Activated gamma-delta T cell treated with Interleukin-2 at 50 U/mL for 16 hours (primary cell): ENCODE data around the gene ALG14.
"Not testable (repeated sequence)": the region's sequence is repeated elsewhere in the genome, so short reads cannot be mapped to it uniquely, and the experiment has no call there.

Experiments used
- DNase-seq: peaks from one replicate; pipeline ENCODE4 v3.0.0-alpha.2; 2020

ALG14 gene

DNA sequence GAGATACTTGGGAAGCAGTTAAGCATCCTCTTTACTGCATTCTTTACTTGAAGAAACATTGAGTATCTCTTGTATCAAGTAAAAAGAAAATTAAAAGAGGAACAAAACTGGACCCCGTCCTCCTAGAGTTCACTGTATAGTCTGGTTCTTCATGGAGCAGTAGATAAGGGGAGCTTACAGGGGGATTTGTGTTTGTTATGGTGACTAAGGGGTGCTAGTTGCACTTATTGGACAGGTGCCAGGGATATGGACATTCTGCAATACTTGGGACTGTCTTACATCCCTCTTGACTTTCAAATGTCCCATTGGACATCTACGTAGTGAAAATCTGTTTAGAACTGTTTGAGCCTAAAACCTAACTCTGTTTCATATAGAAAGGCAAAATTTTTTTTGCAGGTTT, 67.2 kb downstream of the ALG14 start:
- no peak for DNase-seq

DNA sequence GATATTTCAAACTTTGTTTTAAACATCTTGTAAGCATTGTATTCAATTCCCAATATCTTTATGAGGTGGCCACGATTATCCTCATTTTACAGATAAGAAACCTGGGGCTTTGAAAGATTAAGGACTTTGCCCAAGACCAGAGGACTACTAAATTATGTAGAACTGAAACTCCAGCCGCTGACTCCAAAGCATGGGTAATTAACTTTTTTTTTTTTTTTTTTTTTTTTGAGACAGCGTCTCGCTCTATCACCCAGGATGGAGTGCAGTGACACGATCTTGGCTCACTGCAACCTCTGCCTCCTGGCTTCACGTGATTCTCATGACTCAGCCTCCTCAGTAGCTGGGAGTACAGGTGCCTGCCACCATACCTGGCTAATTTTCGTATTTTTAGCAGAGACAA, 68.7 kb downstream of the ALG14 start:
- DNase-seq, result no peak

DNA sequence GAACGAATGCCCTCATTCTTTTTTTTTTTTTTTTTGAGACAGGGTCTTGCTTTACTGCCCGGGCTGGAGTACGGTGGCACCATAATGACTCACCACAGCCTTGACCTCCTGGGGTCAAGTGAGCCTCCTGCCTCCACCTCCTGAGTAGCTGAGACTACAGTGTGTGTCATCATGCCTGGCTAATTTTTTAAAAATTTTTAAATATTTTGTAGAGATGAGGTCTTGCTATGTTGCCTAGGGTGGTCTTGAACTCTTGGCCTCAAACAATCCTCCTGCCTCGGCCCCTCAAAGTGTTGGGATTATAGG, 69.4 kb downstream of the ALG14 start:
- no peak for DNase-seq

DNA sequence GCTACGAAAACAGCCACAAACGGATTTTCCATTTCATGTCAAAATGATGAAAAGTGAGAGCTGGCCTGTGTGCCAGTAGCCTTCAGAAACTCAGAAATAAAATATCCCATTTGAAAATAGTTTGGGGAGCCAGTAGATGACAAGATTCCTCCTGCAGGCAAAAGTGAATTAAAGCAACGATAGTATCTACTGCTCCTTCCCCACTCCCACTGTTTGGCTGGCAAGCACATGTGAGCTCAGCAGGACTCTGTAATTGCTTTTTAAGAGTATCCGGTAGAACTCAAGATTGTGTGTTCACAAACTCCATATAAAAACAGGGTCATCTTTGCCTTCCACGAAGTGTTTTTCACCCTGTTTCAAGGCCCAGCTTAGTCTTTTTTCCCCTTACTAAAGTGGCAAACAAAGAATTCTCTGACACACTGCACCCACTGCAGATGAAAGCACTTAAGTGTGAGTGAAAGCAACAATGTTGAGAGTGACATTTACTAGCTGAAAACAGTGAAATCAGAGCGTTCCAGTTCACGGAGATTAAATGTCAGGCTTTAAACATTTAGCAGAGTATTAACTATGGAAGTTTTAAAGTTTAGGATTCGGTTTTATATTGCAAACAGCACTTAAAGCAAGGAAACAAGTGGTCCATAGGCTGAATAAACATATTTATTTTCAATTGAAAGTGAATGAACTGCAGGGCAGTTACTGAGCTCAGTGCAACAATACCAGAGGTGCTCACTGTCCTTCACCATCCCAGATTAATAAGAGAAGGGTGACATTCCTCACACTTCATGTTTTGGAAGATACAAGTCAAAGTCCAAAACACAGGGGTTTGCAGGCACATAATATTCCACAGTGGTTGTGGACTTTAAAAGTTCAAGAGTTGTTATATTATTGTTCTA, 70.0 kb downstream of the ALG14 start:
- no peak for DNase-seq

DNA sequence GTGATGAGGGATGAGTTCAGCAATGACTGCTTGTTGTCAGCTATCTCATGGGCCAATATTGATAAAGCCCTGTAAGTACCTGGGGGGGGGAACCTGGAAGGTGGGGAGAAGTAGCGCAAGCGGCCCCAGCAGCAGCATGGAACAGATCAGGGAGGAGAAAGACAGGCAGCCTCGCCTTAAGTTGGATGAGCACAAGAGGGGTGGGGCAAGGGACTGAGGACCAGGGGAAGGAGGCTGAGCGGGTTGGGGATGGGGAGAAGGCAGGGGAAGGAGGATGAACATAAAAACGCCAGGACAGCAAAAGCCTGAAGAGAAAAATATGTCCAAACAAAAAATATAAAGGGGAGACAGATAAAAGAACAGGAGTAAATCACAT, 70.6 kb downstream of the ALG14 start:
- DNase-seq, result no peak

DNA sequence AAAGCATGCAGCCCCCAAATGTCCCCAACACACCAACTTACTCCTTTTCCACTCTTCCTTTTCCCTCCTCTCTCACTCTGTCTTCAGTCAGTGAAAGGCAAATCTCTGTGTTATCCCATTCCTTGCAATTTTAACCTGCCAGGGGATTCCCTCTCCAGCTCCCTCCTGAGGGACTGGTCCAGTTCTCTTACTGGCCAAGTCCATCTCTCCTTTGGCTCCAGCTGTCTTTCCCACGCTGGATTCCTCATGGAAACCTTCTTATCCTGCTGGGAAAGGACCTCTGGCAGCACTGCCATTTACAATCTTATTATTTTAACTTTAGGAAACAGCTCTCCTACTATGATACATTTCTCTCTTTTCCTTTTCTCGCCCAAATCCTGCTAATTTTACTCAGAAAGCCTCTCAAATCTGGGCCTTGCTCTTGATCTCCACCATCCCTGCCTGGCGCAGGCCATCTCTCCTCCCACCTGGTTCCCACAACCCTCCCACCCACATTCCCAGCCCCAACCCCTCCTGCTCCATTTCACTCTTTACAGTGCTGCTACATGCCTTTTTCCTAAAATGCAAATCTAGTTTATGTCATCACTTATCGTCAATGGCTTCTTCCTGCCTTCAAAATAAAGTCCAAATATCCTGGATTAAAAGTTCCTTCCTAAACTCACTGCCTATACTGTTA, 73.2 kb downstream of the ALG14 start:
- DNase-seq, result no peak

DNA sequence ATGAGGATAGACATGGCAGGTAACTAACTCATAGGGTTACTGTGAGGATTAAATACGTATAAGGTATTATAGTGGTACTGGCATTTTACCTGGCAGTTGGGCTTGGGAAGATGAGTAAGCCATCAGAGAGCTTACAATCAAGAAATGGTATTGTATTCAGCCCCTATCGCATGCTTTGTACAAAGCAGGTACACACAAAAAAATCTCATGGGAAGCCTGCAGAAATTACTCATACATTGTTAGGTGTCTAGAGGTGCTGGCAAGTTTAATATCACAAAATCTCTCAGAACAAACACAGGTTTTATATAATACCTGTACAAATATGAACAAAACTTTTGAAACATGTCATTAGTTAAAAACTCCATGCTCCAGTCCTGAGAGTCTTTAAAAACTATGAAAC, 74.0 kb downstream of the ALG14 start:
- DNase-seq, result no peak

DNA sequence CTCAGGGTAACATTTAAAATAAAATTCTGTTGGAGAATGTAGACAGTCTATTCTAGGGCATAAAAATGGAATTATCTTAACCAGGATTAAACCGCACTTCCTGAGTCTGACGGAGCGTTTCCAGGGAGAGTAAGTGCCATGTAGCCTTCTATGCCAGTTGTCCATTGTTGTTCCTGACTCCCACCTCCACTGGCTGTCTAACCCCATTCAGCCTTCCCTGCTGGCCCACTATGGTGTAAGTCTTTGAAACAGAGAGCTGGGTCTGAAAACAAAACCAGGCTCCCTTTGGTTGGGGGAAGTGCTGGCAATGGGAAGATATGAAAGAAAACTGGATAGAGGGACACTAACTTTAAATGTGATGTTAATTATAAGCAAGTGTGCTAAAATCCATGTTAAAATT, 74.6 kb downstream of the ALG14 start:
- no peak for DNase-seq

DNA sequence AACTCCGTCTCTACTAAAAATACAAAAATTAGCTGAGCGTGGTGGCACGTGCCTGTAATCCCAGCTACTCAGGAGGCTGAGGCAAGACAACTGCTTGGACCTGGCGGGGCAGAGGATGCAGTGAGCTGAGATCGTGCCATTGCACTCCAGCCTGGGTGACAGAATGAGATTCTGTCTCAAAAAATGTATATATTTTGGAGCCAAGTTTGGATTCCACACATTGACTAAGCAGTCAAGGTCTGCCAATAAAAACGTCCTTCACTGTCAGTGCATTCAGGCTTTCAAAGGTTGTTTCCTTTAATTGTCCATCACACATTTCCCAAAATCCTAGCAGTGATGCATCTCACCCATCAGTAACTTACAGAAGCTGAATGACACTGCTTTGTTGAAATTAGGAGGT, 77.2 kb downstream of the ALG14 start:
- DNase-seq, result not testable (repeated sequence)

DNA sequence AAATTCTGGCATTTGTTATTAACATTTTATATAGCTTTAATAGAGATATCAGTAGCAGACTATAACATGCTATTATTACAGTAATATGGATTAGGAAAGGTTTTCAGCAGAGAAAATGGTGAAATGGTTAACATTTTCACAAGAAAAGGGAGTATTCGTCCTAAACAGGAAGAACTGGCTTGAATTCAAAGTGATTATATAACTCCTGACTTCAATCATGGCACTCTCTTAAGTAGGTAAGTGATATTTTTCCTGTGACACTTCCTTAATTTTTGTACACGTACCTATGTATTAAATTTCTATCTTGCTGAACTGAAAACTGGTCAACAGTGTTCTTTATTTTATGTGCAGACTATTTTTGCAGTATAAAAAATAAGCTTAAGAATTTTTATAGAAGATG, 77.9 kb downstream of the ALG14 start:
- no peak for DNase-seq

DNA sequence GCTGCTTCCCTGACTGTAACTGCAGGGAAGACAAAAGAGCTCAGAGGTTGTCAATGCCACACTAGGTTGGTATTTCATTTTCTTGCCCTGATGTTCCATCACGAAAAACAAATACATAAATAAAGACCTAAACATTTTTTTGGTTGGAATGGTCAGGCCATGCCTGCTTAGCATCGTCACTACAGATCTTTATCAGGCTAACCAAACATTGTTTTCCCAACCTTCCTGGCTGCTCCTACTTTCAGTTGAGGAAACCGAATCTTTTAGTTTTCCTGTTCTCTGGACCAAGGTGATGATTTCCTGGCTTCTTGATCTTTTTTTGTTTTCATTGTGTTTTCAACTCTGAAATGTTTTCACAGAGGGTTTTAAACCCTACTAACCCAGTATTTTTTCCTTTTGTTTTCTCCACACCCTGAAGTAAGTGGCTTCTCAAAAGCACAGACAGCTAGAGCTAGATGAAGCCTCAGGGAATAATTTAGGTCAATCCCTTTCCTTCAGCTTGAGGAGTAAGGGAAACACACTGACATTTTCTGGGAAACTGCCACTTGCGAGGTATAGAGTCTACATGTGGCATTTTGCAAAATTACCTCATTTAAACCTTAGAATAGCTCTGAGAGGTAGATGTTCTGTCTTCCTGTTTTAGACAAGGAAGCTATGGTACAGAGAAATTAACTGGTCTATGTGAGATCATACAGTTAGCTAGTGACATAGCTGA, 78.7 kb downstream of the ALG14 start:
- no peak for DNase-seq

DNA sequence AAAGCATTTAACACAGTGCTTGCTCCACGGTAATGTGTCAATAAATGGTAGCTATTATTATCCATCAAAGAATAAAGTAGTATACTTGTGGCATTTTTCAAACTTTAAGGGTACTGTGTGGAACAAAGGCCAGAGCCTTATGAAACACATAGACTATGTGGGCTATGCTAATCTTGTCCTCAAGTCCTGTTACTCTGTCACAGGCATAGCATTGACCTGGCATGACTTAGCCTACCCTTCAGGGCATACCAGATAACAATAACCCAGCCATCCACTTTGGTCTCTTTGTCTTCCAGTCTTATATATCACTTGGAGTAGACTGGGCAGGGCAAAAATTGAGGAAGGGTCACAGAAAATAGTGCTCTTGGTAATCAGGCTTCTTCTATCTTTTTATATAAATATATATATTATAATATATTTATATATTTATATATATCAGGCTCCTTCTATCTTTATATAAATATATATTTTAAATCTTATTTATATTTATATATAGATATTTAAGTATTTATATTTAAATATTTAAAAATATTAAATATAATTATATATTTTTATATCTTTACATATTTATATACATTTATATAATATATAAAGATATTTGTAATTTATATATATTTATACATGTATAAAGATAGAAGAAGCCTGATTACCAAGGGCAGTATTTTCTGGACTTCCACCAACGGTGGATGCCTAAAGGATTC, 79.7 kb downstream of the ALG14 start:
- DNase-seq, result no peak

DNA sequence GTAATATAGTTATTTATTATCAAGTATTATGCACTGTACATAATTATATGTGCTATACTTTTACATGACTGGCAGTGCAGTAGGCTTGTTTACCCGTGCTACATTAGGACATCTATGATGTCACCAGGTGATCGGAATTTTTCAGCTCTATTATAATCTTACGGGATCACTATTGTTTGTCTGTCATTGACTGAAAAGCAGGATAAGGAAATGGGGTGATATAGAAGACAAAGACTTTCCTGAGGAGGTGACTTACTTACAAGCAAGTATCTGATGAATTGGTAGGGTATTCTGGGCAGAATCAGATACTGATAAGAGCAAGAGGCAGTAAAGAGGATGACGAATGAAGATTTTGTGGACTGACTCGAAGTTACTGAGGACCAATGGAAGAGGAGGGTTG, 80.6 kb downstream of the ALG14 start:
- DNase-seq, result no peak

DNA sequence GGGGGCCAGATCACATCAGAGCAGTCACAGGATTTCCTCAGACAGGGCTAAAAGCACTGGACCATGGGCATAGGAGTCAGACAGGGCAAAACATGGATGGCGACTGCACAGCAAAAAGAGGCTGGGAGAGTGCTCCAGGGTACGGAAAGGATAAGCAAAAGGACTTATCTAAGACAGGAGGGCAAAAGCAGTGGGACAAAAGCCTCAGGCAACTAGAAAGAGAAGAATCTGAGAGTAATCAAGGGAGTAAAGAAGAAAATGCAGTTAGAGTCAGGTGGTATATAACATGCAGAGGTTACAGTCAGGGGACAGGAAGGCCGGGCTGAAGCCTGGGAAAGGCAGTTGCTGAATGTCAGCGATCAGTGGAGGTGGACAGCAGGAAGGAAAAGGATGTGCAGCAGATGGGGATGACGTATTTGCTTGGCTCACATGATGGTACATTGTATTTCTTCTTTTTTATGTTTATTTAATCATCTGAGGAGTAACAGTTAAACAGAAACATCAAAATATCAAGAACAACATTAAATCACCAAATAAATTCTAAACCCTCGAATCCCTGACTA, 82.8 kb downstream of the ALG14 start:
- DNase-seq, result no peak

DNA sequence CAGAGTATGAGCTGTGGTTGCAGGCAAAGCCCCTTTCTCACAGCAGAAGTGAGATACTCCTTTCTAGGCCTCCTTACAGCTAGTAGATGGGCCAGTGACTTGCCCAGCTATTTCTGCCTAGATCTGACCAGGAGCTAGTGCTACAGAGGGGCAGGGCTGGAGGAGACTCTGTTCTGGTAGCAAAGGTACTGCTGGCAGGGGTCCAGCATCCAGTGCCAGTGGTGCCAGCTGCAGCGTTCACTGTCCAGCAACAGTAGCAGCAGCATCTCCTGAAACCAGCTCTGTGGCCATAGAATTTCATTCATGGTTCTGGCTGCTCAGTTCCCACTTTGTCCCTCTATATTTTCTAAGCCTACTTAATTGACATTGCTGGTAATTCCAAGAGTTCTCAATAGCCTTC, 83.4 kb downstream of the ALG14 start:
- no peak for DNase-seq

DNA sequence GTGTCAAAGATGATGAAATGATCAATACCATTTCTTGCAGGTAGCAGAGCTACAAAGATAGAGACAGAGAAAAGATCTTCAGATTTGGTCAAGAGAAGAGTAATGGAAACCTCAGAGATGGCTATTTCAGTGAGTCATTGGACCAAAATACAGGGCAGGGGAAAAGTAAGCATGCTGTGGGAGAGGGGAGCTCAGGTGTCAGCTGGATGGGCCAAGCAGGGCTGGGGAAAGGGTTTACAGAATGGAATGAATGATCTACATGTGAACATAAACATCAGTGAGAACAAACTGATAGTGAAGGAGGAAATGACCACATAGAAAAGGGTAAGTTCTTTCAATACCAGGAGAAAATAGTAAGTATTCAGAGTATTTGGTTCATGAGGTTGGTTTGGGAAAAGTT, 84.4 kb downstream of the ALG14 start:
- DNase-seq, result no peak

DNA sequence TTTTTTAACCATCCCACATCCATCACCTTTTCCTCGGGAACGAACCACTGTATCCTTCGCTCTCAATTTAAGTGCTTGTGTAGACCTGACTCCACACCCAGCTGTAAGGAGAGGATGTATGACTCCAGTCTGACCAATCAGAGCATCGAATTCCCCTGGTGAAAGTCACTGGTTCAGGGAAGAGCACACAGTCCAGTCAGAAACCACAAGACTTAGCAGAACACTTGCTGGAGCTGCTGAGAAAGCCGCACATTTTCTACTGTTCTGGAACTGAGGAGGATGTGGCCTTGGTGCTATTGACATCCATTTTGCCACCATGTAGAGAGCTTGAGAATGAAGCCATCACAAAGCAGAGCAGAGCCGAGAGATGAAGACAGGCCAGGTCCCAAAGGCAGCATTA, 86.0 kb downstream of the ALG14 start:
- DNase-seq, result no peak

DNA sequence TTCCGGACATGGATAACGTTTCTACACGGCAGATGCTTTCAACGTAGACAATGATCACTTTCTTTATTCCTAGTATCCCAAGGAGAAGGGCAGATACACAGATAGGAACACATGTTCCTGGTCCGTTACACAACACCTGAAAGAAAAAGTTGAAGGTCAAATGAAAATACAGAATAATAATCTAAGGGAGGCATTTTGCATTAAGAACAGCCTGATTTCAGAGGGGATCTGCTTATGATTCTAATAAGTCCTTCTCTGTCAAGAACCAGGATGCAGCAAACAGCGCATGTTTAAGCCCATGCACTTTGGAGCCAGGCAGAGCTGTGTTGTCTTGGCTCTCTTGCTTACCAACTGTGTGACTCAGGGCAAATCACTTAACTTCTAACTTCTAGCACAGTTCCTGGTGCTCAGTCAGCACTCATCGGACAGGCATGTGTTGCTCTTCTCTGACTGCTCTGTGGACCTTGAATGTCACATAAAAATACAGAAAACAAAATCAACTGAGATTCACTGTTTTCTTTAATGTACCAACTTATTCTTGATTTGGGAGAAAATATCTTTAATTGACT, 89.5 kb downstream of the ALG14 start:
- DNase-seq, result no peak

DNA sequence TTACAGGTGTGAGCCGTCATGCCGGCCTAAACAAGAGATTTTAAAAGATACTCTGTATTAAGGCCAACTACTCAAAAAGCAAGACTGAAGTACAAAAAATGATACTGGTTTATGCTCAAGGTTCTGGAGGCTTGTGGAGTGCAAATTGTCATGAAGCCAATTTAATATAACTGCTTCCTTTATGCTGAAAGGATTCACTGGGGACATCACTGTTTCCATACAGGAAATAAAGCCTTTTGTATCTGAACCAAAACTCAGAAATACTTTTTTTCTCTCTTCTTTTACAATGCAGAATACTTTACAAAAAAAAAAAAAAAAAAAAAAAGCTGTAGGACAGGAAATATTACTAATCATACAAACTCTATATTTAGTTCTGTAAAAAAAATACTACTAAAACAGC, 90.4 kb downstream of the ALG14 start:
- DNase-seq, result no peak

DNA sequence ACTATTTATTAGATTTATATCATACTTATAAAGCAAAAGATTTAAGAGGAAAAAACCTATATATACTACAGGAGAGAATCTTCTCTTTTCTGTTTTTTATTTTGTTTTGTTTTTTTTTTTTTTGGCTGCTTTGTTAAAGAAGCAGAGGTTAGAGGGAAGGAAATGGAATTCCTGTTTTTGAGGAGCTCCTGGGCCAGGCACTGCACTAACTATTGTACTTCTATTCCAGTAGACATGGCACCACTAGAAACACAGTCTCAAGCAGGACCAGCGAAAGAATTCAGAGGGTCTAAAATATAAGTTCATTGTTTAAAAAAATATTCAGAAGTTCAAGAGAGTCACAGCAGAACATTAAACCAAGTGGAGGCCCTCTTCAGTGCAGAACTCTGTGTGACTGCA, 91.2 kb downstream of the ALG14 start:
- no peak for DNase-seq

DNA sequence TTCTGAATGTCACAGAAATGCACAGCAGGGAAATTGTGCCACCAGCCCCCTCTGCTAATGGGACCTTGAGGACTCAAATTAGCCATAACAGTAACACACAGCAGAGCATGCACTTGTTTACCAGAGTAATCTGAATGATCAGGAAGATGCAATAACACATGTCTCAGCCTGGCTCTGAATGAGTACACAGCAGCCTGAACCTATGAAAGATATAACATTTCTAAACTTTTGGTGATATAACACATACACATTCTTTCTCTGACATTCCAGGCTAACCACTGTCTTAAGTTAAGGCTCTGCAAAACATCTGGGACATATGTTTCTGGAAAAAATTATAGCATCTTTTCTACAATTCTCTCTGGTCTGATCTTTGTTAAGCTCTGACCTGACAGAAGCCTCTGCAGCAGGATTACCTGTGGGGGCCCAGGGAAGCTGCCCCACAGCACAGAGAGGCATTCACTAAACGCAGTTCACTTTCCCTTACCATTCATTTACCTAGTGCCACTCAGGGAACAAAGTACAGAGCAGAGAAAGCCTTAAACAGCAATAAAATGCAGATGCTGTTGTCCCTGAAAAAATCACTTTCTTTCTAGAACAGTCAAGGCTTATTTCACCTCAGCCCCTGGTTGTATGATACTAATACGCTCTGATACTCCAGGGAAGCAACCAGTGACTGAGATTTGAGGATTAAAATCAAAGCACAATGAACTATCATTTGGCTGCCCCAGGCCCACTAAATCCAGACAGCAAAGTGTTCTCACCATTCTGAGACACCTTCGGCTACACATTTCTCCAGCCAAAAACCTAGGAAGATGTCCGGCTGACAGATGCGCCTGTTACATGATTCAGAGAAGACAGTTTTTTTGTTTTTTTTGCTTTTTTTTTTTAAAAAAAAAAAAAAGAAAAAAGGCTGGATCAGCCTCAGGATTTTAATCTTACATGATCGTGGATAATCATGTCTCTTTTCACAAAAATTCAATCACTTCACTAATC, 91.9 kb downstream of the ALG14 start:
- no peak for DNase-seq
